HG03571 (cell line): ENCODE measurements around the gene TMEM156.
"Not testable (repeated sequence)": the region's sequence is repeated elsewhere in the genome, so short reads cannot be mapped to it uniquely, and the experiment has no call there.

Experiments used
- ATAC-seq: cut with Tn5 transposase; IDR thresholded peaks from one replicate; pipeline ENCODE4 v1.9.1; 2021; ENCODE audit not compliant: unreplicated experiment

Gene TMEM156

GRCh38 chr4:38958453-38959190, 73.6 kb downstream of the TMEM156 start:
- ATAC-seq: no peak

GRCh38 chr4:38957893-38958292, 74.3 kb downstream of the TMEM156 start:
- ATAC-seq: no peak

- no peak for ATAC-seq
Measured at GRCh38 chr4:38957261-38957815, 74.9 kb downstream of the TMEM156 start.

GRCh38 chr4:38955957-38956356, 76.3 kb downstream of the TMEM156 start:
- ATAC-seq: no peak

DNA sequence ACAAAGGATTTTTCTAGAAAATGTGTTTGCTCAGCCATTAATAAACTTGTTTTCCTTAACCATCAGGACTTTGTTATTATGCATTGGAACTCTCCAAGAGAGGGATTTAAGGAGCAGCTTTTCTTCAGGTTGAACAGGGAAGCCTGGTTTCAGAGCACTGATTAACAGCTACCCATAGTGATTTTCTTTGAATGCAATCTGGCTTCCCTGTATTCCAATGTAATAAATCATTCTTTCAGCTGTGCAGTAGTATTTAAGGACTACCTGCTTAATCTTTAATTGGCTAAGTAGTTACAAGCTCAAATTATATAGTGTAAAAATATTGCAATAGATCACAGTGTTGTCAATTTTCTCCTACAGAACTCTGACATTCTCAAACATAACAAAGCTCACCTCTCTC, 77.5 kb downstream of the TMEM156 start:
- no peak for ATAC-seq

DNA sequence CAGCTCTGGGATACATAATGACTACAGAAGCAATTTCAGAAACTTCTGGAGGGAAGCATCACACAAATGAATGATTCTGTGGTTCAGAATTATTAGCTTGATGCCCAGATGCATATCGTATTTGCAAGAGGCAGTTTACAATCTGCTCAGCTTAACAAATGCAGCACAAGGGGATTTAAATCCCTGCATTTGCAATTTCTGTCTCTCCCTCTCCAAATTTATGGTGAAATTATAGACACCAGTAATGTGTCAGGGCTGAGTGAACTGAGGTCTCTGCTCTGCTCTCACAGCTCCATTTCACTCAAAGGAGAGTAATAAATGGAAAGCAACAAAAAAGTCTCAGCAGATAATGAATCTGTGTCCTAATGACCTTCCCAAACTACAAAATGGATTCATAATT, 80.2 kb downstream of the TMEM156 start:
- no peak for ATAC-seq

- ATAC-seq: no peak
Measured at GRCh38 chr4:38951598-38951997, 80.6 kb downstream of the TMEM156 start.

- ATAC-seq: no peak
Measured at GRCh38 chr4:38950734-38951133, 81.5 kb downstream of the TMEM156 start.

DNA sequence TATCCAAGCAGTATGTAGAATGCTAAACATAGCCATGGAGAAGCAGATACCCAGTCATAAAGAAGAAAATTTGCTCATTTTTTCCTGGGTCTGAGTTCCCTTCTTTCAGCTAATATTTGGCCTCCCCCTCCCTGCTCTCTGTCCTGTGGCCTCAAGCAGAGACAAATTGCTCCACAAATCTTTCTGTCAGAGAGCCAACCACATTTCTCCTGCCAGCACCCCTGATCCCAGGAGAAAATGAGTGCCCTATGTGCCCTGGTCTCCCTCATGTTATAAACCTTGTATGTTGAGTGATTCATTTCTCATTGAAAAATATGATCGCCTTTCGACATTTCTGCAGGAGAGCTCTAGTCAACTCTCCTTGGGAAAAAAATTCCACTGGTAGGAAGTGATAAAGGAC, 82.0 kb downstream of the TMEM156 start:
- no peak for ATAC-seq

- no peak for ATAC-seq
Measured at GRCh38 chr4:38949411-38950051, 82.7 kb downstream of the TMEM156 start.

GRCh38 chr4:38948551-38948950, 83.7 kb downstream of the TMEM156 start:
- ATAC-seq: no peak

DNA sequence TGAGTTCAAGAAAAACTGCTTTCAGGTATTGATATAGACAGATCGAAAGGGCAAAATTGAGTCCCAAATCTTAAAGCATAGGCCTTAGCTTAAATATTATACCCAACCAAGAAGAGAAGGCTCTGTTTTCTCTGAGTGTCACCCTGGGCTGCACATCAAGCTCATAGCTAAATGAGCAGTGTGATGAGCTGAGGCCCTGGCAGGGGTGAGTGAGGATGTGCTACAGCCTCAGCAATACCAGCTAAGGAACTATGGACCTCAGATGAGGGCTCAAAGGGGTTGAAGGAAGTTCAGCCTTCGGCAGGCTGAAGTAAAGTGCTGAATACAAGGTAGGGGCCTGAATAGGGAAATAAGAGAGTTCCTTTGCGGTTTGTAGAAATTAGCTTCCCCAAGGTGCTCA, 85.3 kb downstream of the TMEM156 start:
- no peak for ATAC-seq

DNA sequence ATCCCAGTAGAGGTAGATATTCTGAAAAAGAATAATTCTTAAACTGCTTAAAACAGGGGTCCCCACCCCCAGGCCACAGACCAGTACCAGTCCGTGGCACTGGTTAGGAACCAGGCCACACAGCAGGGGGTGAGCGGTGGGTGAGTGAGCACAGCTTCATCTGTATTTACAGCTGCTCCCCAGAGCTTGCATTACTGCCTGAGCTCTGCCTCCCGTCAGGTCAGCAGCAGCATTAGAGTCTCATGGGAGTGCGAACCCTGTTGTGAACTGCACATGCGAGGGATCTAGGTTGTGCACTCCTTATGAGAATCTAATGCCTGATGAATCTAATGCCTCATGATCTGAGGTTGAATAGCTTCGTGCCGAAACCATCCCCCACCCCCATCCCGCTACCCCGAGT, 87.8 kb downstream of the TMEM156 start:
- no peak for ATAC-seq

- no peak for ATAC-seq
Measured at GRCh38 chr4:38943343-38943742, 88.9 kb downstream of the TMEM156 start.

DNA sequence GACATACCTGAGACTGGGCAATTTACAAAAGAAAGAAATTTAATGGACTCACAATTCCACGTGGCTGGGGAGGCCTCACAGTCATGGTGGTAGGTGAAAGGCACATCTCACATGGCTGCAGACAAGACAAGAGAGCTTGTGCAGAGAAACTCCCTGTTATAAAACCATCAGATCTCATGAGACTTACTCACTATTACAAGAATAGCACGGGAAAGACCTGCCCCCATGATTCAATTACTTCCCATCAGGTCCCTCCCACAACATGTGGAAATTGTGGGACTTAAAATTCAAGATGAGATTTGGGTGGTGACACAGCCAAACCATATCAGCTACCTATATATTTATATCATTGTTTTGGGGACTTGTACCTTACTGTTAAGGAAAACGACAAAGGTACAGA, 90.3 kb downstream of the TMEM156 start:
- ATAC-seq: not testable (repeated sequence)

- ATAC-seq: no peak
Measured at GRCh38 chr4:38940476-38940875, 91.7 kb downstream of the TMEM156 start.

DNA sequence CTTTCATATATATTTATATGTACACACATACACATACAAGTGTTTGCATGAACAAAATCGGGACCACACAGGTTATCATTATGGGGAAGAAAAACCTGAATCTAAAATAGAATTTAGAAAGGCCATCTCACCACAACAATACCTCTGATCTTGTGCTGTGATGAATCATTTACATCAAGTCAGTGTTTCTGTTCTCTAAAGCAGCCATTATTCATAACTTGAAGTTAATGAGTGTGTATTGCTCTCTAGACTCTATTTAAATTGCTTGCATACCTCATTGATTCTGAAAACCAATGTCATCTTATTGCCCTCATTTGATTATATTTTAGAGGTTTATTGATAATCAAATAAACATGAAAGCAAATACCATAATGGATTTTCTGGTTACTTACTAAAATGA, 93.0 kb downstream of the TMEM156 start:
- ATAC-seq: peak; percentile 88

GRCh38 chr4:38935391-38936073, 96.7 kb downstream of the TMEM156 start:
- ATAC-seq: no peak

GRCh38 chr4:38931125-38931524, 101.1 kb downstream of the TMEM156 start:
- no peak for ATAC-seq

- no peak for ATAC-seq
Measured at GRCh38 chr4:38930707-38931106, 101.5 kb downstream of the TMEM156 start.

- no peak for ATAC-seq
Measured at GRCh38 chr4:38930204-38930603, 102.0 kb downstream of the TMEM156 start.

GRCh38 chr4:38928974-38929373, 103.2 kb downstream of the TMEM156 start:
- no peak for ATAC-seq
